ENCODE data around the gene DNM3. TPM values are rescaled to one million over a fixed set of nuclear protein-coding genes. Genes with fewer than 3 reads are reported as not detected.

The DNM3 gene
- total and polyA plus RNA-seq, 2 of the 8 experiments (the other 6 are each of a cell fraction or from before 2014, with no cell fraction given), result 2.0 to 8.5 TPM

DNA sequence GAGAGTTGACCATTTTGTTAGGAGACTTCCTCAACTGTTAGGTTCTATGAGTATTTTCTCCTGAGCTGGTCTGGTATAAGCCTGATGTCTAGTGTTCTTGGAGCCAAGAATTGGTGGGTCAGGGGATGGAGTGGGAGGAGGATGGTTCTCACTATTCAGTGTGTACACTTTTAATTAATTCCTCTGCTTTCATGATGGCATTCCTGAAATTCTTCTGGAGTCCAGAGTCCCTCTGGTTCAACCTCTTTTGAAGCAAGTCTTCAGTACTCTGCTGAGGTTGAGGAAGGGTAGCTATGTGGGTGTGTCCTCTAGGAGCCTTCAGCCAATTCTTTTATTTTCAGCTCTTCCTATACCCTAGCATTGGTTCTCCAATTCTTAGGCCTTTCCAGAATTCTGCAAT, 149.1 kb downstream of the DNM3 start:
- H4K20me1 ChIP-seq (replicated peaks in 1 of 2; ENCODE audit: control insufficient read depth in 1 of 2, insufficient read depth in 2 of 2, low read length in 2 of 2), result no peaks in the 10 kb centered on the region

More for the DNA sequence above, 149.1 kb downstream of the DNM3 start:
- Histone ChIP-seq H4K8ac (ENCODE audit: extremely low read depth, insufficient read depth, low read length) (no peak overlapping the region), H3K23ac (ENCODE audit: insufficient read length) (no peak overlapping the region), H2BK20ac (ENCODE audit: low read length) (no peak overlapping the region), H3K23me2 (ENCODE audit: low read depth, low read length) (no peaks in the 10 kb centered on the region), H3K56ac (replicated peaks; ENCODE audit: insufficient read length, low read depth, low read length) (no peak overlapping the region), H3K9me3 (ENCODE audit: insufficient read depth in 2 of 2, low read depth in 1 of 2, low read length in 1 of 2) (no peaks in the 10 kb centered on the region), H2AFZ (ENCODE audit: low read length) (no peak overlapping the region), H4K5ac (ENCODE audit: insufficient read length, low read depth, low read length) (no peak overlapping the region), H2AK5ac (ENCODE audit: low read depth, low read length) (no peak overlapping the region), H3K79me1 (ENCODE audit: low read depth, low read length) (no peaks in the 10 kb centered on the region), H3K18ac (ENCODE audit: extremely low read depth, low read length) (no peak overlapping the region), H2BK120ac (replicated peaks; ENCODE audit: low read depth, low read length) (no peak overlapping the region), H3K79me2 (ENCODE audit: control insufficient read depth in 1 of 2, insufficient read depth in 2 of 2, low read length in 2 of 2) (no peaks in the 10 kb centered on the region), H2BK15ac (ENCODE audit: low read length) (no peak overlapping the region), H3K36me3 (ENCODE audit: control insufficient read depth in 2 of 4, insufficient read depth in 4 of 4, low read length in 3 of 4) (no peaks in the 10 kb centered on the region), H2BK12ac (ENCODE audit: low read depth, low read length) (no peak overlapping the region), H2BK5ac (ENCODE audit: low read depth, low read length) (no peak overlapping the region), H3K4me3 (ENCODE audit: extremely low read depth in 1 of 4, insufficient read depth in 2 of 4, low read depth in 3 of 4, low read length in 4 of 4) (no peak overlapping the region), H3K4me2 (ENCODE audit: insufficient read depth in 1 of 2, low read depth in 2 of 2, low read length in 2 of 2) (no peak overlapping the region), H3K27me3 (replicated peaks in 1 of 4; ENCODE audit: control insufficient read depth in 3 of 4, extremely low read depth in 1 of 4, insufficient read depth in 3 of 4, low read length in 3 of 4) (no peaks in the 10 kb centered on the region), H3K4ac (replicated peaks; ENCODE audit: insufficient read length, low read depth, low read length) (no peak overlapping the region), H4K91ac (replicated peaks; ENCODE audit: insufficient read length, low read length) (no peak overlapping the region), H3K14ac (ENCODE audit: insufficient read length) (no peak overlapping the region), H3K9ac (replicated peaks in 1 of 4; ENCODE audit: extremely low read depth in 1 of 4, low read depth in 3 of 4, low read length in 3 of 4) (no peak overlapping the region), H3K4me1 (replicated peaks in 1 of 4; ENCODE audit: control insufficient read depth in 3 of 4, insufficient read depth in 4 of 4, low read length in 3 of 4) (no peaks in the 10 kb centered on the region), H3K27ac (ENCODE audit: low read depth, low read length) (no peak overlapping the region)
- ChIA-PET POLR2A (ENCODE audit: partially characterized antibody) (no interaction called here), CTCF (ENCODE audit: partially characterized antibody) (interaction anchor here (0.6 to 17.3 kb wide), 4 partner anchors 12 to 409 kb away, joined by 4 to 694 read pairs (median 9); no protein-coding TSS in a partner anchor)
- FAIRE-seq, result no peak
- 0 out of 2 replicates have a peak, but pooled peaks have one; percentile 16 for TF ChIP-seq TEAD4 (IDR thresholded peaks at IDR 0.05; ENCODE audit: low read depth, low read length)
- TF ChIP-seq MAFK (IDR thresholded peaks at IDR 0.05; ENCODE audit: low read depth, low read length), result no peak
- DNase-seq (ENCODE audit: low read depth in 1 of 2, low spot score in 2 of 2), result no peak

Measured in H1 (cell line).